Brain microvascular endothelial cell (primary cell): ENCODE results near the gene SPTSSA.

Experiments used
- DNase-seq: peaks from one replicate; pipeline ENCODE4 v3.0.0-alpha.2; 2020
- H3K27ac ChIP-seq: fragments of 250-450 bp; sonication (Bioruptor Pico); 2 replicates; pipeline ENCODE4 v1.5.1; 2020; ENCODE audit warnings: mild to moderate bottlenecking, moderate library complexity
- H3K27me3 ChIP-seq: fragments of 250-450 bp; sonication (Bioruptor Pico); replicated peaks from 2 replicates; pipeline ENCODE4 v1.5.1; 2020; ENCODE audit warnings: mild to moderate bottlenecking
- H3K36me3 ChIP-seq: fragments of 250-450 bp; sonication (Bioruptor Pico); replicated peaks from 2 replicates; pipeline ENCODE4 v1.5.1; 2020; ENCODE audit warnings: mild to moderate bottlenecking
- H3K4me3 ChIP-seq: 2 replicates; pipeline ENCODE4 v1.5.1; 2011; ENCODE audit warnings: low read depth, mild to moderate bottlenecking, control low read depth, low read length, moderate library complexity
- CTCF ChIP-seq: IDR thresholded peaks from 2 replicates; pipeline ENCODE4 v1.5.1; 2011; ENCODE audit warnings: low read depth, mild to moderate bottlenecking, moderate library complexity, low read length, control low read depth, inconsistent platforms; ENCODE audit errors: missing control alignments
- in situ Hi-C: cut with HindIII; loops from 2 replicates; pipeline ENCODE4 v1.10.0; 2017; ENCODE audit warnings: low sequenced_read_pairs, low pct_ligation_motif_present

SPTSSA gene

GRCh38 chr14:34424488-34424887 lies 37.6 kb downstream of the SPTSSA start:
- DNase-seq = no peak
- in situ Hi-C loops = no loop called here
- Histone ChIP-seq H3K27me3 (no peaks in the 10 kb centered on the region), H3K27ac (no peak overlapping the region), H3K36me3 (no peaks in the 10 kb centered on the region), H3K4me3 (no peak overlapping the region)
- no peak for TF ChIP-seq CTCF

GRCh38 chr14:34423445-34423844 lies 38.6 kb downstream of the SPTSSA start:
- Histone ChIP-seq H3K27me3 (no peaks in the 10 kb centered on the region), H3K4me3 (no peak overlapping the region), H3K36me3 (no peaks in the 10 kb centered on the region), H3K27ac (no peak overlapping the region)
- in situ Hi-C loops = no loop called here
- TF ChIP-seq CTCF = no peak
- DNase-seq = no peak

- DNase-seq = no peak
- no peaks in the 10 kb centered on the region for H3K36me3 ChIP-seq
- in situ Hi-C loops = no loop called here
- no peaks in the 10 kb centered on the region for H3K27me3 ChIP-seq
- TF ChIP-seq CTCF = no peak
- H3K4me3 ChIP-seq = no peak overlapping the region
- no peak overlapping the region for H3K27ac ChIP-seq
Measured at GRCh38 chr14:34420547-34421150, 41.4 kb downstream of the SPTSSA start.

GRCh38 chr14:34409721-34410120 lies 52.3 kb downstream of the SPTSSA start:
- H3K27ac ChIP-seq = no peak overlapping the region
- H3K36me3 ChIP-seq = no peaks in the 10 kb centered on the region
- no peak for TF ChIP-seq CTCF
- DNase-seq = no peak
- H3K27me3 ChIP-seq = no peaks in the 10 kb centered on the region
- H3K4me3 ChIP-seq = no peak overlapping the region
- in situ Hi-C loops = no loop called here

GRCh38 chr14:34407951-34408350 lies 54.1 kb downstream of the SPTSSA start:
- DNase-seq = no peak
- no peak overlapping the region for H3K4me3 ChIP-seq
- no peak overlapping the region for H3K27ac ChIP-seq
- no peaks in the 10 kb centered on the region for H3K36me3 ChIP-seq
- in situ Hi-C loops = no loop called here
- TF ChIP-seq CTCF = no peak
- H3K27me3 ChIP-seq = no peaks in the 10 kb centered on the region

DNA sequence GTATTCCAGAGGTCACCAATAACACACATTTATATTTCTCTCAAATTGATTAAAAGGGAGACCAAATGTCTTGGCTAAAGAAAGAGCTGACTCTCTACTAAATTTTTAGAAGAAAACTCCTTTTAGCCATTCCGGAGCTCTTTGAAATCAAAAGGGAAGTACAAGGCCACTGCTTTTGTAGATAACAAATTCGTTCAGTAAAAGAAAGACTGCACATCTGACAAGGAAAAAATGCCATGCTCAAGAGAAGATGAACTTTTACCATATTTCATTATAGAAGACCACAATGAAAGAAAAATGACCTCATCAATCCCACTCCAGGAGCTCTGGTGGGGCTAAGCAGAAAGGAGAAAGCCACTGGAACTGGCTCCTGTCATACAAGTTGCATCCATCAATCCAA lies 57.6 kb downstream of the SPTSSA start:
- no peaks in the 10 kb centered on the region for H3K36me3 ChIP-seq
- no peak overlapping the region for H3K27ac ChIP-seq
- in situ Hi-C loops = no loop called here
- H3K27me3 ChIP-seq = no peaks in the 10 kb centered on the region
- no peak for DNase-seq
- TF ChIP-seq CTCF = no peak
- no peak overlapping the region for H3K4me3 ChIP-seq
